ENCODE results near the gene PTPRD.

GRCh38 chr9:8817335-8817734 lies 1795.5 kb downstream of the PTPRD start:
- no peak for TF ChIP-seq CTCF (IDR thresholded peaks at IDR 0.05)
- TF ChIP-seq POLR2A (IDR thresholded peaks at IDR 0.05): no peak

All from Peyer's patch (tissue), 4 donors.